ENCODE measurements around the gene SH2D4B. TPM values are rescaled to one million over a fixed set of nuclear protein-coding genes. Genes with fewer than 3 reads are reported as not detected.

Gene SH2D4B
- total RNA-seq, 1 experiment from 2014 or later, result 0.10 TPM

DNA sequence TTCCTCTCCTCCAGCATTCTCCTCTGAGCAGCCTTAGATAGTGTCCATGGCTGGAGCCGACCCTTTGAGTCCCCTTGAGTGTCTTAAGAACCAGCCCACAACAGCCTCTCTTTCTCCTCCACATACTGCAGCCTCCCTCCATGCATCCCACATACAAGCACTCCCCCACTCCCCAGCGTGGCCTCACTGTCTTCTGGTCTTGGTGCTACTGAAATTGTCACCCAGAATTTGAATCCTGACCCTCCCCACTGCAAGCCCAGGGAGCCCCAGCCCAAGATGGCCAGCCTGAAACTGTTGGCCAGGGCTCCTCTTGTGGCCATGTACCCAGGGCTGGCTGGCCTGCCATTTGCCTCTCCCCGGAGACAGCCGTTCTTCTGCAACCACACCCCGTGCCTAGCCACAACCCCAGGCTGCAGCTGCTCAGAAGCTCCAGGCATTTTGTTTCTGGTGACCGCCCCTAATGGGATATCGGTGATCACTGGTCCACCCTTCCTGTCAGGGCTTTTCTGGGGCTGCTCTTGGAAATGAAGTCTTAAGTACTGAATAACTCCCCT is 18.8 kb upstream of the SH2D4B start:
- intact Hi-C loops (cut with micrococcal nuclease; ENCODE audit: unreplicated experiment) (no loop called here), in situ Hi-C loops (cut with HindIII; ENCODE audit: low pct_unique_long_range_greater_than_20kb, low sequenced_read_pairs) (no loop called here)
- Histone ChIP-seq H3K9me3 (ENCODE audit: control insufficient read depth, insufficient read depth, low read depth, low read length) (no peaks in the 10 kb centered on the region), H3K4me3 (ENCODE audit: low read depth in 2 of 2, low read length in 2 of 2) (no peak overlapping the region), H3K27me3 (ENCODE audit: control insufficient read depth, insufficient read depth, low read length) (no peaks in the 10 kb centered on the region), H3K27ac (ENCODE audit: low read length) (no peak overlapping the region), H3K36me3 (ENCODE audit: control insufficient read depth, insufficient read depth, low read length) (no peaks in the 10 kb centered on the region), H3K4me1 (ENCODE audit: control insufficient read depth, insufficient read depth, low read length) (no peaks in the 10 kb centered on the region)
- no TSS peak for BruUV-seq (replicated peaks)
- ATAC-seq, result no peak
- DNase-seq (ENCODE audit: low read depth, low spot score), result no peak
- POLR2A ChIA-PET, result no interaction called here
- TF ChIP-seq POLR2AphosphoS5 (IDR thresholded peaks at IDR 0.05; ENCODE audit: low read depth, low read length) (no peak), SIN3A (IDR thresholded peaks at IDR 0.05; ENCODE audit: borderline replicate concordance, insufficient read depth, low read depth, low read length) (no peak)
- TF ChIP-seq, protein P1, sequence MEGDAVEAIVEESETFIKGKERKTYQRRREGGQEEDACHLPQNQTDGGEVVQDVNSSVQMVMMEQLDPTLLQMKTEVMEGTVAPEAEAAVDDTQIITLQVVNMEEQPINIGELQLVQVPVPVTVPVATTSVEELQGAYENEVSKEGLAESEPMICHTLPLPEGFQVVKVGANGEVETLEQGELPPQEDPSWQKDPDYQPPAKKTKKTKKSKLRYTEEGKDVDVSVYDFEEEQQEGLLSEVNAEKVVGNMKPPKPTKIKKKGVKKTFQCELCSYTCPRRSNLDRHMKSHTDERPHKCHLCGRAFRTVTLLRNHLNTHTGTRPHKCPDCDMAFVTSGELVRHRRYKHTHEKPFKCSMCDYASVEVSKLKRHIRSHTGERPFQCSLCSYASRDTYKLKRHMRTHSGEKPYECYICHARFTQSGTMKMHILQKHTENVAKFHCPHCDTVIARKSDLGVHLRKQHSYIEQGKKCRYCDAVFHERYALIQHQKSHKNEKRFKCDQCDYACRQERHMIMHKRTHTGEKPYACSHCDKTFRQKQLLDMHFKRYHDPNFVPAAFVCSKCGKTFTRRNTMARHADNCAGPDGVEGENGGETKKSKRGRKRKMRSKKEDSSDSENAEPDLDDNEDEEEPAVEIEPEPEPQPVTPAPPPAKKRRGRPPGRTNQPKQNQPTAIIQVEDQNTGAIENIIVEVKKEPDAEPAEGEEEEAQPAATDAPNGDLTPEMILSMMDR (IDR thresholded peaks at IDR 0.05), result no peak
- CTCF ChIA-PET, result no interaction called here

DNA sequence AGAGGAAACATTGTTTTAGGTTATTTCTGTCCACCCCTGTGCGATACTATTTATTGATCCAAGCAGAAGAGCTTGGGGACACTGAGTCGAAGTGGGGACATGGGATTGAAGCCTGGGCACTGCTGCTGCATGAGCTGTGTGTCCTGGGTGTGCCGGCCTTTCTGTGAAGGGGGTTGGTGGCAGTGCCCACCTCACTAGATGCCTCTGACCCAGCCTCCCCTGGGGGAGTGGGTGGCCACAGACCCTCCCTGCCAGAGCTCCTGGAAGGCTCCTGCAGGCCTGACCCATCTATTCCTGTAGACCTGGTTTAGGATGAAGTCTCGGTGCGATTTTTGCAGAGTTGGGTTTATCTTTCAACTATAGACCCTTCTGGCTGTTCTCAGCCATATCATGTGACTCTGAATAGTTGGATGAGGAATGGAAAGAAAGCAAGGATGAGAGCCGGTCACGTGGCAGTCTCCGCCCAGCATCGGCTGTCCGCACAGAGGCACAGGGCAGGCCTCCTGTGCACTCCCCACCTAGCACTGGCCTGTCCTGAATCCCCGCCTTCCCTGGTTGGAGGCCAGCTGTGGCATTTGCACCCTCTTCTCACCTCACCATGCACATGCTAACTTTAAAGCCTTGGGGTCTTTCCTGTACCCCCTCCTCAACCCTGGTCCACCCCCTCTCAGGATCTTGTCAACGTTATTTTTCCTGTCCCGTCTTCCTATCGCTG is 17.6 kb upstream of the SH2D4B start:
- BruUV-seq (replicated peaks), result no TSS peak

More for the DNA sequence above, 17.6 kb upstream of the SH2D4B start:
- ChIA-PET CTCF (no interaction called here), POLR2A (no interaction called here)
- Histone ChIP-seq H3K27ac (ENCODE audit: low read length) (no peak overlapping the region), H3K4me3 (ENCODE audit: low read depth in 2 of 2, low read length in 2 of 2) (no peak overlapping the region), H3K4me1 (ENCODE audit: control insufficient read depth, insufficient read depth, low read length) (no peaks in the 10 kb centered on the region), H3K9me3 (ENCODE audit: control insufficient read depth, insufficient read depth, low read depth, low read length) (no peaks in the 10 kb centered on the region), H3K36me3 (ENCODE audit: control insufficient read depth, insufficient read depth, low read length) (no peaks in the 10 kb centered on the region), H3K27me3 (ENCODE audit: control insufficient read depth, insufficient read depth, low read length) (no peaks in the 10 kb centered on the region)
- intact Hi-C loops (cut with micrococcal nuclease; ENCODE audit: unreplicated experiment), result loop anchor here (10.0 kb wide), 1 partner anchor 245 kb away; no protein-coding TSS in a partner anchor
- ATAC-seq, result no peak
- in situ Hi-C loops (cut with HindIII; ENCODE audit: low pct_unique_long_range_greater_than_20kb, low sequenced_read_pairs), result no loop called here
- TF ChIP-seq POLR2AphosphoS5 (IDR thresholded peaks at IDR 0.05; ENCODE audit: low read depth, low read length), result no peak
- TF ChIP-seq TCF7L2 (IDR thresholded peaks at IDR 0.05; ENCODE audit: low read depth, low read length), result no peak
- TF ChIP-seq, protein P1 (IDR thresholded peaks at IDR 0.05), result no peak
- TF ChIP-seq, protein P2, sequence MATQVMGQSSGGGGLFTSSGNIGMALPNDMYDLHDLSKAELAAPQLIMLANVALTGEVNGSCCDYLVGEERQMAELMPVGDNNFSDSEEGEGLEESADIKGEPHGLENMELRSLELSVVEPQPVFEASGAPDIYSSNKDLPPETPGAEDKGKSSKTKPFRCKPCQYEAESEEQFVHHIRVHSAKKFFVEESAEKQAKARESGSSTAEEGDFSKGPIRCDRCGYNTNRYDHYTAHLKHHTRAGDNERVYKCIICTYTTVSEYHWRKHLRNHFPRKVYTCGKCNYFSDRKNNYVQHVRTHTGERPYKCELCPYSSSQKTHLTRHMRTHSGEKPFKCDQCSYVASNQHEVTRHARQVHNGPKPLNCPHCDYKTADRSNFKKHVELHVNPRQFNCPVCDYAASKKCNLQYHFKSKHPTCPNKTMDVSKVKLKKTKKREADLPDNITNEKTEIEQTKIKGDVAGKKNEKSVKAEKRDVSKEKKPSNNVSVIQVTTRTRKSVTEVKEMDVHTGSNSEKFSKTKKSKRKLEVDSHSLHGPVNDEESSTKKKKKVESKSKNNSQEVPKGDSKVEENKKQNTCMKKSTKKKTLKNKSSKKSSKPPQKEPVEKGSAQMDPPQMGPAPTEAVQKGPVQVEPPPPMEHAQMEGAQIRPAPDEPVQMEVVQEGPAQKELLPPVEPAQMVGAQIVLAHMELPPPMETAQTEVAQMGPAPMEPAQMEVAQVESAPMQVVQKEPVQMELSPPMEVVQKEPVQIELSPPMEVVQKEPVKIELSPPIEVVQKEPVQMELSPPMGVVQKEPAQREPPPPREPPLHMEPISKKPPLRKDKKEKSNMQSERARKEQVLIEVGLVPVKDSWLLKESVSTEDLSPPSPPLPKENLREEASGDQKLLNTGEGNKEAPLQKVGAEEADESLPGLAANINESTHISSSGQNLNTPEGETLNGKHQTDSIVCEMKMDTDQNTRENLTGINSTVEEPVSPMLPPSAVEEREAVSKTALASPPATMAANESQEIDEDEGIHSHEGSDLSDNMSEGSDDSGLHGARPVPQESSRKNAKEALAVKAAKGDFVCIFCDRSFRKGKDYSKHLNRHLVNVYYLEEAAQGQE (IDR thresholded peaks at IDR 0.05; ENCODE audit: insufficient read depth in 1 of 2, low read depth in 2 of 2, low read length in 1 of 2), result no peak
- TF ChIP-seq SIN3A (IDR thresholded peaks at IDR 0.05; ENCODE audit: borderline replicate concordance, insufficient read depth, low read depth, low read length), result no peak
- DNase-seq (ENCODE audit: low read depth, low spot score), result no peak
